Stomach (tissue), 9 donors: Measurements from ENCODE around the gene CORT. TPM values are rescaled to one million over a fixed set of nuclear protein-coding genes. Genes with fewer than 3 reads are reported as not detected.
"Not testable (repeated sequence)": the region's sequence is repeated elsewhere in the genome, so short reads cannot be mapped to it uniquely, and the experiment has no call there.

Source experiments
- DNase-seq, 2 donors: peaks; one replicate each; pipeline versions ENCODE4 v3.0.0 to v3.0.0-alpha.2; 2013 to 2019
- H3K27ac ChIP-seq, 5 donors: fragments of 200-600 bp in 4 of 5; sonication (generic) in 4 of 5; one replicate each; pipeline ENCODE4 v1.5.1; 2013 to 2019; ENCODE audit warnings: mild to moderate bottlenecking in 1 of 5, moderate library complexity in 1 of 5
- H3K27me3 ChIP-seq, 3 donors: fragments of 200-600 bp; sonication (generic); one replicate each; pipeline ENCODE4 v1.5.1; 2017 to 2019; ENCODE audit warnings: mixed run types in 1 of 3
- H3K36me3 ChIP-seq, 4 donors: fragments of 200-600 bp; sonication (generic); 1 replicate in 3 of 4; 2 replicates in 1 of 4; pipeline ENCODE4 v1.5.1; 2016 to 2019
- H3K4me1 ChIP-seq, 4 donors: fragments of 200-600 bp; sonication (generic); one replicate each; pipeline ENCODE4 v1.5.1; 2016 to 2019
- H3K4me3 ChIP-seq, 4 donors: fragments of 200-600 bp; sonication (generic) in 3 of 4; one replicate each; pipeline ENCODE4 v1.5.1; 2016 to 2019; ENCODE audit warnings: mild to moderate bottlenecking in 1 of 4
- H3K9me3 ChIP-seq, 4 donors: fragments of 200-600 bp; sonication (generic); one replicate each; pipeline ENCODE4 v1.5.1; 2016 to 2019
- EP300 ChIP-seq: sonication (generic); formaldehyde crosslinking; IDR thresholded peaks from one replicate; pipeline ENCODE4 v1.6.1; 2017; ENCODE audit warnings: antibody characterized with exemption
- POLR2A ChIP-seq, 4 donors: fragments of 450-650 bp; IDR thresholded peaks; one replicate each; pipeline ENCODE4 v1.6.1; 2016; ENCODE audit warnings: antibody characterized with exemption in 4 of 4, control low read depth in 2 of 4, mild to moderate bottlenecking in 1 of 4, moderate library complexity in 1 of 4
- POLR2AphosphoS5 ChIP-seq, 3 donors: sonication (generic); formaldehyde crosslinking; IDR thresholded peaks; one replicate each; pipeline ENCODE4 v1.6.1; 2016; ENCODE audit warnings: antibody characterized with exemption in 3 of 3
- WGBS, 5 donors: extraction: QIAGEN DNeasy Blood & Tissue Kit in 3 of 5; methylation state at CpG; one replicate each; pipeline versions ENCODE4 v1.1.5 to v1.1.7; 2013 to 2018; 5-methylcytosine and 5-hydroxymethylcytosine counted together
- intact Hi-C: fragments of 100-400 bp; cut with DNase I; formaldehyde crosslinking; loops from one replicate; pipeline ENCODE4 v1.15.1; 2023; ENCODE audit warnings: low total_unique reads
- polyA plus RNA-seq, 3 donors: library from polyadenylated mRNA; stranded (reverse); fragments of 200-250 nt; gene quantifications; one replicate each; pipeline ENCODE4 v1.2.3, GENCODE V29; 2013
- total RNA-seq, 5 donors: library from RNA; depleted of rRNA; stranded (reverse); fragments of >200 nt; gene quantifications; one replicate each; pipeline versions ENCODE4 v1.1.0 to v1.2.3, GENCODE V29; 2014 to 2016
- TF ChIP-seq, protein P1 (sequence below), 7 experiments: fragments of 450-650 bp in 4 of 7; fragments of 200-600 bp in 3 of 7; sonication (generic) in 3 of 7; IDR thresholded peaks; one replicate each; pipeline ENCODE4 v1.5.1; 2016 to 2019; ENCODE audit warnings: antibody characterized with exemption in 7 of 7, control low read depth in 2 of 7, mild to moderate bottlenecking in 1 of 7
- donor health status: healthy with polysubstance abuse.
- donor health status: Bipolar disorder and iron deficiency.
- donor health status: healthy.

Gene CORT
- total and polyA plus RNA-seq, 8 donors: 0.40 to 4.0 (median 1.7) TPM; not detected in 4

DNA sequence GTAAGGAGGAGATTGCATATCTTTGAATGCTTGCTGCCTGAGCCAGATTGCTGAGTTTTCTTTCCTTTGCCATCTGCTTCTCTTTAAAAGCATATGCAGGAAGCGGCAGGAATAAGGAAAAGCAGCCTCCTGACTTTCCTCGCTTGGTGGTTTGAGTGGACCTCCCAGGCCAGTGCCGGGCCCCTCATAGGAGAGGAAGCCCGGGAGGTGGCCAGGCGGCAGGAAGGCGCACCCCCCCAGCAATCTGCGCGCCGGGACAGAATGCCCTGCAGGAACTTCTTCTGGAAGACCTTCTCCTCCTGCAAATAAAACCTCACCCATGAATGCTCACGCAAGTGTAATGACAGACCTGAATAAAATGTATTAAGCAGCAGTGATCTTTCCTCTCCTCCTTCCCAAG, 1.5 kb downstream of the CORT start:
- whole genome bisulfite sequencing, 5 donors: 5 to 15% (median 9%) methylated on average over 9 to 10 of the region's 10 CpGs
- Histone ChIP-seq H3K4me1 (peaks cover 0 to 17% (median 7%) of the 10 kb centered on the region in 4 donors), H3K36me3 (no peaks in the 10 kb centered on the region), H3K27me3 (peaks cover 0 to 6% (median 0%) of the 10 kb centered on the region in 3 donors), H3K4me3 (no peak overlapping the region), H3K9me3 (no peaks in the 10 kb centered on the region), H3K27ac (no peak overlapping the region)
- intact Hi-C loops: no loop called here
- DNase-seq: peak in 1 of 2 donors; percentile 28
- TF ChIP-seq POLR2AphosphoS5 (IDR thresholded peaks at IDR 0.05): no peak
- TF ChIP-seq POLR2A (IDR thresholded peaks at IDR 0.05): no peak
- no peak for TF ChIP-seq EP300
- TF ChIP-seq, protein P1, sequence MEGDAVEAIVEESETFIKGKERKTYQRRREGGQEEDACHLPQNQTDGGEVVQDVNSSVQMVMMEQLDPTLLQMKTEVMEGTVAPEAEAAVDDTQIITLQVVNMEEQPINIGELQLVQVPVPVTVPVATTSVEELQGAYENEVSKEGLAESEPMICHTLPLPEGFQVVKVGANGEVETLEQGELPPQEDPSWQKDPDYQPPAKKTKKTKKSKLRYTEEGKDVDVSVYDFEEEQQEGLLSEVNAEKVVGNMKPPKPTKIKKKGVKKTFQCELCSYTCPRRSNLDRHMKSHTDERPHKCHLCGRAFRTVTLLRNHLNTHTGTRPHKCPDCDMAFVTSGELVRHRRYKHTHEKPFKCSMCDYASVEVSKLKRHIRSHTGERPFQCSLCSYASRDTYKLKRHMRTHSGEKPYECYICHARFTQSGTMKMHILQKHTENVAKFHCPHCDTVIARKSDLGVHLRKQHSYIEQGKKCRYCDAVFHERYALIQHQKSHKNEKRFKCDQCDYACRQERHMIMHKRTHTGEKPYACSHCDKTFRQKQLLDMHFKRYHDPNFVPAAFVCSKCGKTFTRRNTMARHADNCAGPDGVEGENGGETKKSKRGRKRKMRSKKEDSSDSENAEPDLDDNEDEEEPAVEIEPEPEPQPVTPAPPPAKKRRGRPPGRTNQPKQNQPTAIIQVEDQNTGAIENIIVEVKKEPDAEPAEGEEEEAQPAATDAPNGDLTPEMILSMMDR (IDR thresholded peaks at IDR 0.05): no peak

DNA sequence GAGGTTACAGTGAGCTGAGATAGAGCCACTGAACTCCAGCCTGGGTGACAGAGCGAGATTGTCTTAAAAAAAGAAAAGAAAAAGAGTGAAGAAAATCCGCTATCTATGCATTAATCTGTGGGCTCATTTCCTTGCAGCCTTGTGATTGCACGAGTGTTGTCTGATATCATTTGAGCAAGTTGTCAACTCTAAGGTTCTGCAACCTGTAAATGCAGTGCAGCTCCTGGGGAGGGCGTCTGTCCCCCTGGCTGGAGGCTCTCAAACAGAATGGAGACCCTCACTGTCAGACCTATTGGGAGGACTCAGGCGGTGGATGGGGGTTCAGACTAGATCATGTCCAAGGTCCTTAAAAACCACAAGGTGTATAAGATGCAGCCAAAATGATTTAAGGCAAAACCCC, 6.2 kb downstream of the CORT start:
- Histone ChIP-seq H3K27me3 (no peaks in the 10 kb centered on the region), H3K4me3 (no peak overlapping the region), H3K36me3 (peaks cover under 1 to 30% (median 22%) of the 10 kb centered on the region in 4 donors), H3K4me1 (peaks cover 6 to 25% (median 14%) of the 10 kb centered on the region in 4 donors), H3K9me3 (no peaks in the 10 kb centered on the region), H3K27ac (no peak overlapping the region)
- no peak for DNase-seq
- WGBS, 5 donors: 87 to 92% (median 88%) methylated on average over 5 of the region's 5 CpGs
- no peak for TF ChIP-seq POLR2A (IDR thresholded peaks at IDR 0.05)
- no peak for TF ChIP-seq POLR2AphosphoS5 (IDR thresholded peaks at IDR 0.05)
- no peak for TF ChIP-seq EP300
- TF ChIP-seq, protein P1 (IDR thresholded peaks at IDR 0.05): no peak
- intact Hi-C loops: no loop called here

DNA sequence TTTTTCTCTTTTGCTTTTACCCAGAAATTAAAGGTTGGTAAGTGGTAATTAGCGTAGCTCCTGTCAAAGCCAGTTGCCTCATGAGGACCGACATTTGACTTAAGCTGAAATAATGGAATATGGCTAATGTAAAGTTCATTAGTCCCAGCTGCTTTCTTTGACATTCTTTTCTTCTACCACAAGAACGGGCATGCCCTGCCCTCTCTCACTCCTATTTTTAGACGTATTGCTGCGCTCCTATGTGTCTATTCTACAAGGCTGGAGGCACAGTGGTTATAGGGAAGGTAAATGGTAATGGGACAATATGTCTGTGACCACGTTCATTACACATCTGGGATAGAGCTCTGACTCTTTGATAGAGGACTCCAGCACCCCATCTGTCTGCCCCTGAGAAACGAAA, 6.8 kb downstream of the CORT start:
- H3K4me1 ChIP-seq: peaks cover 6 to 19% (median 9%) of the 10 kb centered on the region in 4 donors
- TF ChIP-seq POLR2AphosphoS5 (IDR thresholded peaks at IDR 0.05) (no peak), POLR2A (IDR thresholded peaks at IDR 0.05) (no peak), EP300 (no peak)
- TF ChIP-seq, protein P1 (IDR thresholded peaks at IDR 0.05): no peak
- no peaks in the 10 kb centered on the region for H3K9me3 ChIP-seq
- H3K4me3 ChIP-seq: no peak overlapping the region
- no peak for DNase-seq
- intact Hi-C loops: no loop called here
- H3K27ac ChIP-seq: no peak overlapping the region
- 76 to 83% (median 80%) methylated on average over 7 of the region's 7 CpGs for WGBS, 5 donors
- no peaks in the 10 kb centered on the region for H3K27me3 ChIP-seq
- H3K36me3 ChIP-seq: peaks cover 7 to 36% (median 28%) of the 10 kb centered on the region in 4 donors

DNA sequence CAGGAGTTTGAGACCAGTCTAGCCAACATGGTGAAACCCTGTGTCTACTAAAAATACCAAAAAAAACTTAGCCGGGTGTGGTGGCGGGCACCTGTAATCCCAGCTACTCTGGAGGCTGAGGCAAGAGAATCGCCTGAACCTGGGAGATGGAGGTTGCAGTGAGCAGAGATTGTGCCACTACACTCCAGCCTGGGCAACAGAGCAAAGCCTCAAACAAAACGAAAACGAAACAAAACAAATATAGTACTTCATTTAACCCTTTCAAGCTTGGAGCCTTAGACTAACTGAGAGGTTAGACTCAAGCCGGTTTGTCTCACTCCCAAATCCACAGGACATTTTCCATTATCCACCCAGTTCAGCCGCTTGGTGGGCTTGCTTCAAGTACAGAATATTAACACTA, 7.6 kb downstream of the CORT start:
- H3K27me3 ChIP-seq, intact Hi-C loops, H3K27ac ChIP-seq, H3K9me3 ChIP-seq, H3K4me3 ChIP-seq, DNase-seq: not testable (repeated sequence)
- 64 to 69% (median 65%) methylated on average over 7 of the region's 7 CpGs for WGBS, 5 donors
- Histone ChIP-seq H3K4me1 (peaks cover 6 to 19% (median 9%) of the 10 kb centered on the region in 4 donors), H3K36me3 (peaks cover 15 to 44% (median 36%) of the 10 kb centered on the region in 4 donors)

DNA sequence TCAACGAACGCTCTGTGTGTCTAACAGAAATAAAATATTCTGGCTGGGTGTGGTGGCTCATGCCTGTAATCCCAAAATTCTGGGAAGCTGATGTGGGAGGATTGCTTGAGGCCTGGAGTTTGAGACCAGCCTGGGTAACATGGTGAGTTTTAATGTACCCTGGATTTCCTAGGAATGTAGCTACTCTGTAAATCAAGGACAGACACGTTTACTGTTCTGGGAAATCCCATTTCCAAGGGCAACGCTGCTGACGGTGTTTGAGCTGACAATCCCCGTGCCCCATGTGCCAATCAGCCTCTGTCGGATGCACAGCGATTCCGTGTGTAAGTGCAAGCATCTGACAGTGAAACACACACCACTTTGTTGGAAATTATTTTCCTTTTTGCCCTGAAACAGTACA, 8.0 kb downstream of the CORT start:
- 69 to 91% (median 85%) methylated on average over 9 of the region's 9 CpGs for WGBS, 5 donors
- no peaks in the 10 kb centered on the region for H3K27me3 ChIP-seq
- H3K36me3 ChIP-seq: peaks cover 19 to 49% (median 40%) of the 10 kb centered on the region in 4 donors
- intact Hi-C loops: no loop called here
- H3K4me1 ChIP-seq: peaks cover 6 to 19% (median 9%) of the 10 kb centered on the region in 4 donors
- no peak overlapping the region for H3K27ac ChIP-seq
- H3K4me3 ChIP-seq: no peak overlapping the region
- no peak for TF ChIP-seq EP300
- no peaks in the 10 kb centered on the region for H3K9me3 ChIP-seq
- no peak for DNase-seq
